ENCODE data around the gene LY86. TPM values are rescaled to one million over a fixed set of nuclear protein-coding genes. Genes with fewer than 3 reads are reported as not detected.

The LY86 gene
- total RNA-seq, 1 experiment from 2014 or later = not detected

GRCh38 chr6:6611486-6611885, 23.0 kb downstream of the LY86 start:
- Mint-ChIP-seq H3K4me1 (no peaks in the 10 kb centered on the region), H3K9me3 (peaks cover 7% of the 10 kb centered on the region), H3K27me3 (ENCODE audit: low read depth) (no peaks in the 10 kb centered on the region; the same call in 1 of the 2 replicates), H3K27ac (no peak overlapping the region), H3K36me3 (no peaks in the 10 kb centered on the region), H3K4me3 (no peak overlapping the region)
- ATAC-seq (no peak), DNase-seq (ENCODE audit: low spot score) (no peak)
- POLR2A ChIA-PET = no interaction called here
- CTCF ChIA-PET = no interaction called here
- TF ChIP-seq RORB (CRISPR knock-in tag; IDR thresholded peaks at IDR 0.05) (no peak), HMGA2 (CRISPR knock-in tag; IDR thresholded peaks at IDR 0.05) (no peak), TEAD1 (CRISPR knock-in tag; IDR thresholded peaks at IDR 0.05) (no peak), NFYB (CRISPR knock-in tag; conservative IDR thresholded peaks at IDR 0.05; ENCODE audit: low read depth) (no peak), ATF2 (CRISPR knock-in tag; IDR thresholded peaks at IDR 0.05; ENCODE audit: borderline replicate concordance, low read depth) (no peak), SP1 (CRISPR knock-in tag; conservative IDR thresholded peaks at IDR 0.05) (no peak), NFE2L1 (CRISPR knock-in tag; IDR thresholded peaks at IDR 0.05) (no peak), FOXJ3 (CRISPR knock-in tag; IDR thresholded peaks at IDR 0.05; ENCODE audit: borderline replicate concordance) (no peak), ZNF532 (CRISPR knock-in tag; IDR thresholded peaks at IDR 0.05; ENCODE audit: borderline replicate concordance) (no peak), E2F5 (CRISPR knock-in tag; IDR thresholded peaks at IDR 0.05) (no peak), SMAD3 (CRISPR knock-in tag; IDR thresholded peaks at IDR 0.05; ENCODE audit: borderline replicate concordance) (no peak), USF1 (CRISPR knock-in tag; IDR thresholded peaks at IDR 0.05) (no peak), GTF2I (CRISPR knock-in tag; conservative IDR thresholded peaks at IDR 0.05) (no peak), ZNF425 (CRISPR knock-in tag; conservative IDR thresholded peaks at IDR 0.05) (no peak), CTCF (IDR thresholded peaks at IDR 0.05) (no peak), NR1H2 (CRISPR knock-in tag; IDR thresholded peaks at IDR 0.05) (no peak), MLX (CRISPR knock-in tag; IDR thresholded peaks at IDR 0.05) (no peak), ESRRA (CRISPR knock-in tag; IDR thresholded peaks at IDR 0.05; ENCODE audit: borderline replicate concordance) (no peak), MXD4 (CRISPR knock-in tag; IDR thresholded peaks at IDR 0.05; ENCODE audit: borderline replicate concordance) (no peak), GABPB1 (CRISPR knock-in tag; IDR thresholded peaks at IDR 0.05) (no peak)

Data from WTC11 (cell line).